ENCODE results near the gene XDH.

DNA sequence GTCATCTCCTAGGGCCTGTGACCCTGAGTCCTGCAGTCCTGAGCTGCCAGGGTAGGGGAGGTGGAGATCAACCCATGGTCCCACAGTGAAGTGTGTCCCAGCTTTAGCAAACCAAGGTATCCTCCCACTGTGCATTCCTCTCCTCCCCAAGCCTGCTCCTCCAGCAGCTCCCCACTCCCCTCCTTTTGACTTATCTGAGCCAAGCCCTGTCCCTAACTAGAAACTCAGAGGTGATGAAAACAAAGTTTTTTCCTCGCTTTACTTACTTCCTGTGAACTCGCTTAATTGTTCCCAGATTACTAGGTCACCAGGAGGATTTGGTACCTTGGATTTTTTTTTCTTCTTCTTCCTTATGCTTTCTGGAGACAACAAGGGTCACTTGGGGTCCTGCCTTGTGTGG is 99.8 kb downstream of the XDH start:
- TF ChIP-seq, protein P1, sequence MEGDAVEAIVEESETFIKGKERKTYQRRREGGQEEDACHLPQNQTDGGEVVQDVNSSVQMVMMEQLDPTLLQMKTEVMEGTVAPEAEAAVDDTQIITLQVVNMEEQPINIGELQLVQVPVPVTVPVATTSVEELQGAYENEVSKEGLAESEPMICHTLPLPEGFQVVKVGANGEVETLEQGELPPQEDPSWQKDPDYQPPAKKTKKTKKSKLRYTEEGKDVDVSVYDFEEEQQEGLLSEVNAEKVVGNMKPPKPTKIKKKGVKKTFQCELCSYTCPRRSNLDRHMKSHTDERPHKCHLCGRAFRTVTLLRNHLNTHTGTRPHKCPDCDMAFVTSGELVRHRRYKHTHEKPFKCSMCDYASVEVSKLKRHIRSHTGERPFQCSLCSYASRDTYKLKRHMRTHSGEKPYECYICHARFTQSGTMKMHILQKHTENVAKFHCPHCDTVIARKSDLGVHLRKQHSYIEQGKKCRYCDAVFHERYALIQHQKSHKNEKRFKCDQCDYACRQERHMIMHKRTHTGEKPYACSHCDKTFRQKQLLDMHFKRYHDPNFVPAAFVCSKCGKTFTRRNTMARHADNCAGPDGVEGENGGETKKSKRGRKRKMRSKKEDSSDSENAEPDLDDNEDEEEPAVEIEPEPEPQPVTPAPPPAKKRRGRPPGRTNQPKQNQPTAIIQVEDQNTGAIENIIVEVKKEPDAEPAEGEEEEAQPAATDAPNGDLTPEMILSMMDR (IDR thresholded peaks at IDR 0.05; ENCODE audit: low read length), result no peak
- TF ChIP-seq EZH2 (IDR thresholded peaks at IDR 0.05; ENCODE audit: borderline replicate concordance, low read length), result no peak
